Pons (tissue), 1 donor: ENCODE measurements around the gene IL32.
"Not testable (repeated sequence)": the region's sequence is repeated elsewhere in the genome, so short reads cannot be mapped to it uniquely, and the experiment has no call there.

Source experiments
- DNase-seq: peaks from one replicate; pipeline ENCODE4 v3.0.0-alpha.2; 2016; ENCODE audit warnings: low spot score

The IL32 gene

DNA sequence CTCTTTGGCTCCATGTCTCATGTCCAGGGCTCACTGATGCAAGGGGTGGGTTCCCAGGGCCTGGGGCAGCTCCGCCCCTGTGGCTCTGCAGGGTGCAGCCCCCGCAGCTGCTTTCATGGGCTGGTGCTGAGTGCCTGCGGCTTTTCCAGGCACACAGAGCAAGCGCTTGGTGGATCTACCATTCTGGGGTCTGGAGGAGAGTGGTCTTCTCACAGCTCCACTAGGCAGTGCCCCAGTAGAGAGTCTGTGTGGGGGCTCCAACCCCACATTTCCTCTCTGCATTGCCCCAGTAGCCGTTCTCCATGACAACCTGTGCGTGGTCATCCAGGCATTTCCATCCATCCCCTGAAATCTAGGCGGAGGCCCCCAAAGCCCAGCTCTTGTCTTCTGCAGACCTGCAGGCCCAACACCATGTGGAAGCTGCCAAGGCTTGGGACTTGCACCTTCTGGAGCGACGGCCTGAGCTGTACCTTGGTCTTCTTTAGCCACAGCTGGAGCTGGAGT is 5.2 kb downstream of the IL32 start:
- no peak for DNase-seq

DNA sequence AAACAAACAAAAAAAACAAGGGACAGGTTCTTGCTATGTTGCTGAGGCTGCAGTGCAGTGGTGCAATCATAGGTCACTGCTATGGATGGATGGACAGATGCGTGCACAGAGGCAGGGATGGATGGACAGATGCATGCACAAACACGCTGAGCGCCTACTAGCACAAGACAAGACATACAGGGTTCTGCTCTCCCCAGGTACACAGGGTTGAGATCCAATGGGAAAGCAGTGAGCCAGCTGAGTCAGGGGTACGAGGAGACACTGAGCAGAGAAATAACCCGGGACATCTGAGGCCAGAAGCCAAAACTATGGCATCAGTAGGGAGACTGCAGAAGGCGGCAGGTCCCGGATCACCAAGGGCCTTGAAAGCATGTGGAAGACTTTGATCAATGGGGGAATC is 6.2 kb downstream of the IL32 start:
- no peak for DNase-seq

DNA sequence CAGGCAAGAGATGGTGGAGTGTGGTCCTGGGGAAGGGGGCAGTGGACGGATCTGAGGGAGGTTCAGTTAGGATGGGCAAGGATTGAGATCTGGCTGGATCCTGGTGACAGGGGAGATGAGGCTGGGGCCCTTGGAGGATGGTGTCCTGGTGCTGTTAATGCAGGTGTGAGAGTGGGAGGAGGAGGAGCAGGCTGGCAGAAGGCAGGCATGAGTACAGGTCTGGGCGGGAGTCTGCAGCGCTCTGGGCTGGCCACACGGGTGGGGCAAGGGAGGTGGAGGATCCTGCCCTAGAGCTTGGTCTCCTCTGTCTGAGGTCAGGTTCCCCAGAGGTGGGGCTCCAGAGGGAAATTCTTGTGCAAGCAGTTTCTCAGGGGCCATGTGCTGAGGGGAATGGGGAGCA is 6.7 kb downstream of the IL32 start:
- not testable (repeated sequence) for DNase-seq

DNA sequence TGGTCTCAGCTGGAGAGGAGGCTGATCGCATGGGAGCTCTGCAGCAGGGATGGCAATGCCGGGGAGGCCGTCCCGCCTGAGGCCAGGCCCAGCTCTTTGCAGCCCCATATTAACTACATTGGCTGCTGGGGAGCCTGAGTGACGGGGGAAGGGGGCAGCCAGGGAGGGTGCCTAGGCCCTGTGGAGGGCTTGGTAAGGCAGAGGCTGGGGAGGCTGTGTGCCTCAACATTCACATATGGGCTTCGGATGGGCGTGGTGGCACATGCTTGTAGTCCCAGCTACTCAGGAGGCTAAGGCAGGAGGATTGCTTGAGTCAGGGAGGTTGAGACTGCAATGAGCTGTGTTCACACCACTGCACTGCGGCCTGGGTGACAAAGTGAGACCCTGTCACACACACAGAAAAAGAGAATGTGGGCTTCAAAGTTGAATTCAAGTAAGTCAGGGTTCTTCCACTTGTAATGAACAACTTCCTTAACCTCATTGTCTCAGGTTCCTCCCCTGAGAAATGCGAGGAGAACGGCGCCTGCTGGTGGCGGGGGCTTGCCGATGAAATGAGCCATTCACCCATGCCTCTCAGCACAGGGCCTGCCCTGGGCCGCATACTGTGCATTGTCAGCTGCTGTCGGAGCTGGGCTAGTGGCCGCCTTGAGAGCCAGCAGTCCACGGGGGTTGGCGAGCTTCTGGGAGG is 7.3 kb downstream of the IL32 start:
- DNase-seq: not testable (repeated sequence)

DNA sequence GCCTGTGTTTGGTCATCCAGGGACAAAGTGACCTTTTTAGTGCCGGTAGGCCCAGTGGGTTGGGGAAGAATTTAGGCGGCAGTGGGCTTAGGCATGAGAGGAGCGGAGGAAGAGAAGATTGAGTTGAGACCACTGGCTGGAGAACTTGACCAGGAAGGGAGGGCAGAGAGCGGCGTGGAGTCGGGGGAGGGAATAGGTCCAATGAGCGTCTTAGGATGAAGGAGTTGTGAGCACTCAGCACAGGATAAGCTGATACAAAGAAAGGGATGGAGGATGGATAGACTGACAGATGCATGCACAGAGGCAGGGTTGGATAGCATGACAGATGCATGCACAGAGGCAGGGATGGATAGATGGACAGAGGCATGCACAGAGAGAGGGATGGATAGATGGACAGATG is 8.0 kb downstream of the IL32 start:
- DNase-seq: no peak

DNA sequence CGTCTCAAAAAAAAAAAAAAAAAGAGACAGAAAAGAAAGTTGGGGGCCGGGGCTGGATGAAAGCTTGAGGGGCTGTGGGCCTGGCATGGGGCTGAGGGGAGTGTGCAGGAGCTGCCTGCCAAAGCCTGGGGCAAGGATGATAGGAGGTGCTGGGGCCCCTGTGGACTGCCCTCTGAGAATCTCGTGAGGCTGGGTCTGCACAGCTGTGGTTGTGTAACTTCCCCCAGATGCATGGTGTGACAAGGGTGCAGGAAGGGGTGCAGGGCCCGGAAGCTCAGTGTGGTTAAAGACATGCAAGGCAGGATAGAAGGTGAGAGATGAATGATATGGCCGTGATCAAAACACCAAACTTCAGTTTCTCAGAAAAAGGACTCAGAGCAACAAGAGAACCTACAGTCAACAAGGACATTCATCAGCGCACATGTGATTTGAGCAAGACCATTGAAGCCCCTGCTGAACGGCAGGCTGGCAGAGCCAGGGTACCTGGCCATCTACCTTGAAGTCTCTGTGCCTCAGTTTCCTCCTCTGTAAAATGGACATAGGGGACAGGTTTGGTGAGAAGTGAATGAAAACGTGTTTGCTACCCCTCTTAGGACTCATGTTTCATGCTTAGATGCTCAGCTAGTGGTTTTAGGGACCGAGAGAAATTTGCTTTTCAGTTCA is 9.6 kb downstream of the IL32 start:
- DNase-seq: no peak

DNA sequence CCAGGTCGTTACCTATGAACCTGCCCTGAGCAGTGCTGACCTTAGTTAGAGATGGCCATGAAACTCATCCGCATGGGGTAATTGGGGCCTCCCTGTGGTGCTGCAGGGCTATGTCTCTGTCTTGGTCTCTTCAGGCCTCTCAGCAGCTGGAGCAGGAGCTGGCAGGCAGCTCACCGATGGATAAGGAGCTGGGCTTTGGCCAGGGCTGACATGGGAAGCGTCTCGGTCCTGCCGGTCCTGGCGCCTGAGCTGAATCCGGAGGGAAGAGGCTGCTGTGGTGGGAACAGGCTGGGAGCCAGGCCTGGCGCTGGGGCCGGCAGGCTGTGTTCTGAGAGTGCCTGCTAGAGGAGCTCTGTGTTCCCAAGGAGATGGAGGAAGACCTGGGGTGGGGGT is 10.1 kb downstream of the IL32 start:
- DNase-seq: no peak

DNA sequence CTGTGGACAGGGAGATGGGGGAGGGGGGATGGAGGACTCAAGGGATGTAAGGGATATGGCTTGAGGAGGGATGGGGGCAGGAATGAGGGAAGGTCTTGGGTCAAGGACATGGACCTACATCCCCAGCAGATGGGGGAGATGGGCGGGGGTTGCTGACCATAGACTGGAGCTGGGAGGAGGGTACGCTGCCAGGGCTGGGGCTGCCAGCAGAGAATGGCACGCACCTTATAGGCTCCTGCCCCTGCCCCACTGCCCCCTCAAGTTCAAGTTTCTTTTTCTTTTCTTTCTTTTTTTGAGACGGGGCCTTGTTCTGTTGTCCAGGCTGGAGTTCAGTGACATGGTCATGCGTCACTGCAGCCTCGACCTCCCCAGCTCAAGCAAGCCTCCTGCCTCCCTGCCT is 10.5 kb downstream of the IL32 start:
- DNase-seq: not testable (repeated sequence)

DNA sequence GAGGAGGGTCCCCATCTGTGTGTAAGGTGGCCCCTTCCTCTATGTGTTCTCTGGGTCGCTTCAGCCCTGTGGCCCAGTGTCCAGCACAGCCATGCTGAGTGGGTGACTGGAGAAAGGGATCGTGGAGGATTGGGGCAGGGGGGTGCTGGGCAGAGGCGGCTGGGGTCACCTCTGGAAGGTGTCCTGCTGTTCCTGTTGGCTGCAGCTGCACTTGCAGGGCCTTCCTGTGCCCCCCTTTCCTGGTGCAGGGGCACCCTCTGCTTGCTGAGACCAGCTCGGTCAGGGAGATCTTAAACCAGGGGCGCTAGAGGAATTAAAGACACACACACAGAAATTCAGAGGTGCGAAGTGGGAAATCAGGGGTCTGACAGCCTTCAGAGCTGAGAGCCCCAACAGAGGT is 11.1 kb downstream of the IL32 start:
- no peak for DNase-seq

DNA sequence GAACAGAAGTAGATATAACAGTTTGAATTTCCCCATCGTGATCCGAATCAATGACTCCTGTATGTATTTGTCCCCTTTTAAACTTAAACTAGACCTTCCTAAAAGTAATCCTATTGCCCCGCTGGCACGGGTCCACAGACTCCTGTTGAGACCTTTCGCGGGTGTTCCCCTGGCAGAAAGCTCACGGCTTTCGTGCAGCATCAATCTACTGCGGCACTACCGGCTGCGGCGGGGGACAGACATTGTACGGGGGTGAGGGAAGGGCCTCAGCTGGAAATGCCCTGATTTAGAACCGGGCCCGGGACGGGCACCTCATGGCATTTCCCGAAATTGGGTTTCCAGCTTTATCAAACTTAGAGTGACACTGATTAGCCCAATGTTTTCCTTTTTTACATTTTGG is 14.6 kb downstream of the IL32 start:
- no peak for DNase-seq

DNA sequence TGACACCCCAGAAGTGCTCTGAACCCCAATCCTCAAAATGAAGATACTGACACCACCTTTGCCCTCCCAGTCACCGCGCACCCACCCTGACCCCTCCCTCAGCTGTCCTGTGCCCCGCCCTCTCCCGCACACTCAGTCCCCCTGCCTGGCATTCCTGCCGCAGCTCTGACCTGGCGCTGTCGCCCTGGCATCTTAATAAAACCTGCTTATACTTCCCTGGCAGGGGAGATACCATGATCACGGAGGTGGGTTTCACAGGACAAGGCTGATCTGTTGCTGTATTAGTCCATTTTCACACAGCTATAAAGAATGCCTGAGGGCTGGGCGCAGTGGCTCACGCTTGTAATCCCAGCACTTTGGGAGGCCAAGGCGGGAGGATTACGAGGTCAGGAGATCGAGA is 16.5 kb downstream of the IL32 start:
- not testable (repeated sequence) for DNase-seq

DNA sequence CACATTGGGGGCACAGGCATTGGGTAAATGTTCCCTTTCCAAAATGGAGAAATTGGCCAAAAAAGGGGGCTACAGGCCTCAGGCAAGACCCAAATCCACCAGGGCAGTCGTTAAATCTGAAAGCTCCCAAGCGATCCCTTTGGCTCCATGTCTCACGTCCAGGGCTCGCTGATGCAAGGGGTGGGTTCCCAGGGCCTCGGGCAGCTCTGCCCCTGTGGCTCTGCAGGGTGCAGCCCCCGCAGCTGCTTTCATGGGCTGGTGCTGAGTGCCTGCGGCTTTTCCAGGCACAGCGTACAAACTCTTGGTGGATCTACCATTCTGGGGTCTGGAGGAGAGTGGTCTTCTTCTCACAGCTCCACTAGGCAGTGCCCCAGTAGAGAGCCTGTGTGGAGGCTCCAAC is 18.0 kb downstream of the IL32 start:
- not testable (repeated sequence) for DNase-seq

DNA sequence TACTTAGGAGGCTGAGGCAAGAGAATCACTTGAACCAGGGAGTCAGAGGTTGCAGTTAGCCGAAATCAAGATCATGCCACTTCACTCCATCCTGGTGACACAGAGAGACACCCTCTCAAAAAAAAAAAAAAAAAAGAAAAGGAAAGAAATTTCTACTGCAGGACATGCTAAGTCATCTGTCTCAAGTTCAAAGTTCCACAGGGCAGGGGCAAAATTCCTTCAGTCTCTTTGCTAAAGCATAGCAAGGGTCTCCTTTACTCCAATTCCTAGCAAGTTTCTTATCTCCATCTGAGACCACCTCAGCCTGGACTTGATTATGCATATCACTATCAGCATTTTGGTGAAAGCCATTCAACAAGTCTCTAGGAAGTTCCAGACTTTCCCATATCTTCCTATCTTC is 19.1 kb downstream of the IL32 start:
- DNase-seq: no peak

DNA sequence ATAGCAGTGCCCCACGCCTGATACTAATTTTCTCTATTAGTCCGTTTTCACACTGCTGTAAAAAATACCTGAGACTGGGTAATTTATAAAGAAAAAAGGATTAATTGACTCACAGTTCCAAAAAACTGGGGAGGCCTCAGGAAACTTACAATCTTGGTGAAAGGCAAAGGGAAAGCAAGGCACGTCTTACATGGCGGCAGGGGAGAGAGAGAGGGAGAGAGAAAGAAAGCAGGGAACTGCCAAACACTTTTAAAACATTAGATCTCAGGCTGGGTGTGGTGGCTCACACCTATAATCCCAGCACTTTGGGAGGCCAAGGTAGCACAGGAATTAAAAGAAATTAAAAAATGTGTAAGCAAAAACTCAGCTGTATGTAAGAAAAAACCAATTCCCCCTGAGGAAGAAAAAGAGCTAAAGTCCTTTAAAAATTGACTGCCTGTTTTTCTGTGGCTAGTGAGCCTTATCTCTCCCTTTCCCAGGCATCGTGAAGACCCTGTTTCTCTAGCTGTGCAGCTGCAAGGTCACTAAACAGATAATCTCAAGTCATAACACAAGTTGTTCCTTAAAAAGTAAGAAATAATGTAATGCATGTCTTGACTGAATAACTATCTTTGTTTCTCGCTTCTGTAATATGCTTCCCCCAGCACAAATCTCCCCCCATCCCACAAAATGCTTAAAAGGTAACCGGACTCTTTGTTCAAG is 19.7 kb downstream of the IL32 start:
- DNase-seq: no peak

DNA sequence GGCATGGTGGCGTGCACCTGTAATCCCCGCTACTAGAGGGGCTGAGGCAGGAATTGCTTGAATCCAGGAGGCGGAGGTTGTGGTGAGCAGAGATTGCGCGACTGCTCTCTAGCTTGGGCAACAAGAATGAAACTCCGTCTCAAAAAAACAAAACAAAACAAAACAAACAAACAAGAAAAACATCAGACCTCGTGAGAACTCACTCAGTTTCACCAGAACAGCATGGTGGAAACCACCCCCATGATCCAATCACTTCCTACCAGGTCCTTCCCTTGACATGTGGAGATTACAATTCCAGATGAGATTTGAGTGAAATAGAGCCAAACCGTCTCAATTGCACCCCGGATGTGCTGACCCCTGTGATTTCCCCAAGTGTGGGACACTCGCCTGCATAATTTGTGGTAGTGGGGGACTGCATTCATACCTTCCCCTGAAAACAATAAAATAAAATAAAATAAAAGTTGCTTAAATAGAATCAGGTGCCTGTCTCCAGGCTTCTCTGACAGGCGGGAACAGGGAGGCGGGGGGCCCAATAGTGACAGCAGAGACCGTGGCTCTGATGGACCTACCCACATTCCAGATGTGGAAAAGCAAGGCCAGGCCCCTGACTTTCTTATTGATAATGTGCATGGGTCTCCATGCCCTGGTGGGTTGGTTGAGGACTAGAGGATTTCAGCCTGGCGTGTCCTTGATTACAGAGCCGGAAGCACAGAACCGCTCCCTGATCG is 20.6 kb downstream of the IL32 start:
- no peak for DNase-seq

DNA sequence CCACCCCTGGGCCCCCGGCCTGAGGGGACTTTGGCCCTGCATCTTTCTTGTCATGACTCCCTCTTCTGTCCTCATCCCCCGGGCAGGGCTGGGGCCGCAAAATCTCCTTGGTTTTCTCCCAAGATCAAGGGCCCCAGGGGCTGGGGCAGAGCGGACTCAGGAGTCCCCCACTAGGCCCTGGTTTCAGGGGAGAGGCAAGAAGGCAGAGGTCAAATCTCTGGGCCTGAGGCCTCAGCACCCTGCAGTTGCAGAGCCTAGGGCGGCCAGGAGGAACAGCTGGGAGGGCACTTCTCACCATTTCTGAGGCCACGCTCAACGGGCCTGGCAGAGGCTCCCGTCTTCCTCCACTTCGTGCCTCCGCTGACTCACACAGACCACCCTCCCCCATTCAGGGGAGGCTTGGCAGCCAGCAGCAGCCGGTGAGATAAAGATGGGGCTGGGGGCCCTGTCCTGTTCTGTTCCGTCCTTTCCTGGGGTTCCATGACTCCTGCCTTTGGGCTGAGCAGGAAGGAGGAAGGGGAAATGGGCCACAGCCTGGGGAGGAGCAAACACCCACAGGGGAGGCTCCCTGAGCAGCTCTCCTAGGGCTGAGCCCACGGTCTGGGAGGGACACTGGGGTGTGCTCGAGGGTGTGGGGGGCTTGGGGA is 21.3 kb downstream of the IL32 start:
- no peak for DNase-seq

DNA sequence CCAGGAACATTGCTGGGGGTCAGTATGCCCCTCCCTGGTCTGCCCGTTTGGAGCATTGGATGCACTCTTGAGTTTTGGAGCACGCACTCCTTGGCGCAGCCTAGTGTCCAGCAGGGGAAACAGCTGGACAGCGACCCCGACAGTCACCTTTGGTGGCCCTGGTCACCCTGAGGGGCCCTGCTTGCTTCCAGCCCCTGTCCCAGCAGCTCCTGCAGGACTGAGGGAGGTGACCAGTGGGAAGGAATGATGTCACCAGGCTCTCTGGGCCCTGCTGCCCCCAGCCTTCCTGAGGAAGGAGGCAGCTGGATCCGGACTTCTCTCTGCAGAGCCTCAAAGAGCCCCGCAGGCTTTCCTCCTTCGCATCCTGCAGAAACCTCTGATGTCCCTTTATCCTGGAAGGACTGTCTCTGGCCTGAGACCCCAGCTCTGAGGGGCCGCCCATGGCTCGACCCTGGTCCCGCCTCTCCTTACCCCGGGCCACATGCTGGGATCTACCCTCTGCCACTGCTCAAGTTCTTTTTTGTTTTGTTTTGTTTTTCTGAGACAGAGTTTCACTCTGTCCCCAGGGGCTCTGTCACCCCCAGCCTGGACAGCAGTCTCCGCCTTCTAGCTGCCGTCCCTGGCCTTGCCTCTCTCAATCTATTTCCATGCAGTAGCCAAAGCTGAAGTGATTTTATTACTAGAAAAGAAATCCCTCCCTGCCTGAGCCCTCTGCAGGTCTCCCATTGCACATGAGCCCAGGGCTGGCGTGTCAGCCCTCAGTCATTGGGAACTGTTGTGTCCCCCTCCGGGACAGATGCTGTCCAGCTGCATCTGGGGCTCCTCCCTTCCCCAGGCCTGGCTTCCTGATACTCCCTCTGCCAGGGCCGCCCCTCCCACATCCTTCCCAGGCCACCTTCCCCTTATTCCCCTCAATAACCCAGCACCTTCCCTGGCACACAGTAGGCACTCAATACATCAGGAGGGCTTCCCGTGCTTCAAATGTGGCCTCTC is 22.1 kb downstream of the IL32 start:
- DNase-seq: no peak

DNA sequence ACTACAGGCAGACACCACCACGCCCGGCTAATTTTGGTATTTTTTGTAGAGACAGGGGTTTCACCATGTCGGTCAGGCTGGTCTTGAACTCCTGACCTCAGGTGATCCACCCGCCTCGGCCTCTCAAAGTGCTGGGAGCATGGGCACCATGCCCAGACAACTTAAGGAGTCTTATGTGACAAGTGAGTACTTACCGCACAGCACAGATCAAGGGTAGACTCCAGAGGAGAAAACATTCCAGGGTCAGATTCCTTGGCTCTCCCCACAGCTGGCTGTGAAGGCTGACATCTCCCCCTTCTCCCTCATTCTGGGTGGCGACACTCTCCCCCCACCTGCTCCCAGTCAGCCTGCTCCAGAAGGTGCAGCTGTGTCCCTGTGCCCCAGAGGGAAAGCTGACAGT is 23.0 kb downstream of the IL32 start:
- no peak for DNase-seq

DNA sequence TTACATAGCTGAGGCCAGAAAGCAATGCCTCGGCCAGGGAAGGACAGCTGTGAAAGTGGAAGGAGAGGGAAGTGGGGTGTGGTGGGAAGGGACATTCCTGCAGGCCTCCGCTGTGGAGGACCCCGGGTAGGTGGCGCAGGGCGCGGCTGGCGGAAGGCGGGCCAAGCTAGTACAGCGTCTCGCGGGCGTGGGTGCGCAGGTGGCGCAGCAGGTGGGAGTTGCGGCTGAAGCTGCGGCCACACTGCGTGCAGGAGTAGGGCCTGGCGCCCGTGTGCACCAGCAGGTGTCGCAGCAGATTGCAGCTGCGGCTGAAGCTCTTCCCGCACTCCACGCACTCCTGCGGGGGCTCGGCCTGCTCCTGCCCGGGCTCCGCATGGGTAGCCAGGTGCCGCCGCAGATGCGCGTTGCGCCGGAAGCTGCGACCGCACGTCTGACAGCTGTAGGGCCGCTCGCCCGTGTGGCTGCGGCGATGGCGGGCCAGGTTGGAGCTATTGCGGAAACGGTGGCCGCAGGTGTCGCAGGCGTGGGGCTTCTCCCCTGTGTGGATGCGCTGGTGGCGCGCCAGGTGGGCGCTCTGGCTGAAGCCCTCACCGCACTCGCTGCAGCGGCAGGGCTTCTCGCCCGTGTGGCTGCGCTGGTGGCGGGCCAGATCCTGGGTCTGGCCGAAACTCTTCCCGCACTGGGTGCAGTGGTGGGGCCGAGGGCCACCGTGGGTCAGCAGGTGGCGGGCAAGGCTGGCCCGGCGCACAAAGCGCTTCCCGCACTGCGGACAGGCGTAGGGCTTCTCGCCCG is 23.7 kb downstream of the IL32 start:
- DNase-seq: no peak
